Measurements from ENCODE around the gene CDC42EP3.

Gene CDC42EP3

DNA sequence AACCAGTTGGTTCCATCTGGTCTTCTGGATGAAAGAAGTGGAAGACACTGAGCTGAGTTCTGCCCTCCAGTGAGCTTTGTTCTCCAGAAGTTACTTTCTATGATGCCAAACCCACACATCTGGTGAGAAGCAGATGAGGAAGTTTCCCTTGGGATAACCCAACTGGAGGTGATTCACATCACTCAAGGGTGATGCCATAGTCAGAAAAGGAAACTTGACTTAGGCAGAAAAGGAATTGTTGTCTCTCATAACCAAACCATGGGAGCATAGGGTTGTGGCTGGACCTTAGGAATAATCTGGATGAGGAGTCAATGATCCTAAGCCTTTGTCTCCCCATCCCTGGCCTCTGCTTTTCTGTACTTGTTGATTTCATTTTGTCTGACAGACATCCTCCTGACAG is 43.7 kb downstream of the CDC42EP3 start:
- Histone ChIP-seq H3K79me2 (ENCODE audit: insufficient read depth, low read length) (no peaks in the 10 kb centered on the region), H3K4me3 (ENCODE audit: low read depth in 1 of 2, low read length in 2 of 2) (no peak overlapping the region), H3K9ac (ENCODE audit: low read depth, low read length) (no peak overlapping the region), H3K4me2 (ENCODE audit: insufficient read depth, low read length) (no peak overlapping the region), H3K9me3 (ENCODE audit: insufficient read depth, low read length, severe bottlenecking) (no peaks in the 10 kb centered on the region), H2AFZ (ENCODE audit: low read depth, low read length) (no peak overlapping the region), H3K36me3 (ENCODE audit: insufficient read depth, low read length) (no peaks in the 10 kb centered on the region), H4K20me1 (ENCODE audit: insufficient read depth, low read length) (no peaks in the 10 kb centered on the region), H3K27ac (ENCODE audit: low read length) (no peak overlapping the region), H3K27me3 (ENCODE audit: insufficient read depth, low read length, poor library complexity) (no peaks in the 10 kb centered on the region), H3K4me1 (ENCODE audit: insufficient read depth, low read length) (peaks cover 18% of the 10 kb centered on the region)
- ATAC-seq (ENCODE audit: insufficient read depth, low read depth) (no peak), DNase-seq (no peak)
- no peak for TF ChIP-seq EZH2 (IDR thresholded peaks at IDR 0.05; ENCODE audit: borderline replicate concordance, low read depth, low read length, severe bottlenecking)
- TF ChIP-seq, protein P1, sequence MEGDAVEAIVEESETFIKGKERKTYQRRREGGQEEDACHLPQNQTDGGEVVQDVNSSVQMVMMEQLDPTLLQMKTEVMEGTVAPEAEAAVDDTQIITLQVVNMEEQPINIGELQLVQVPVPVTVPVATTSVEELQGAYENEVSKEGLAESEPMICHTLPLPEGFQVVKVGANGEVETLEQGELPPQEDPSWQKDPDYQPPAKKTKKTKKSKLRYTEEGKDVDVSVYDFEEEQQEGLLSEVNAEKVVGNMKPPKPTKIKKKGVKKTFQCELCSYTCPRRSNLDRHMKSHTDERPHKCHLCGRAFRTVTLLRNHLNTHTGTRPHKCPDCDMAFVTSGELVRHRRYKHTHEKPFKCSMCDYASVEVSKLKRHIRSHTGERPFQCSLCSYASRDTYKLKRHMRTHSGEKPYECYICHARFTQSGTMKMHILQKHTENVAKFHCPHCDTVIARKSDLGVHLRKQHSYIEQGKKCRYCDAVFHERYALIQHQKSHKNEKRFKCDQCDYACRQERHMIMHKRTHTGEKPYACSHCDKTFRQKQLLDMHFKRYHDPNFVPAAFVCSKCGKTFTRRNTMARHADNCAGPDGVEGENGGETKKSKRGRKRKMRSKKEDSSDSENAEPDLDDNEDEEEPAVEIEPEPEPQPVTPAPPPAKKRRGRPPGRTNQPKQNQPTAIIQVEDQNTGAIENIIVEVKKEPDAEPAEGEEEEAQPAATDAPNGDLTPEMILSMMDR (IDR thresholded peaks at IDR 0.05; ENCODE audit: borderline replicate concordance, extremely low read depth, low read length, poor library complexity, severe bottlenecking), result no peak

DNA sequence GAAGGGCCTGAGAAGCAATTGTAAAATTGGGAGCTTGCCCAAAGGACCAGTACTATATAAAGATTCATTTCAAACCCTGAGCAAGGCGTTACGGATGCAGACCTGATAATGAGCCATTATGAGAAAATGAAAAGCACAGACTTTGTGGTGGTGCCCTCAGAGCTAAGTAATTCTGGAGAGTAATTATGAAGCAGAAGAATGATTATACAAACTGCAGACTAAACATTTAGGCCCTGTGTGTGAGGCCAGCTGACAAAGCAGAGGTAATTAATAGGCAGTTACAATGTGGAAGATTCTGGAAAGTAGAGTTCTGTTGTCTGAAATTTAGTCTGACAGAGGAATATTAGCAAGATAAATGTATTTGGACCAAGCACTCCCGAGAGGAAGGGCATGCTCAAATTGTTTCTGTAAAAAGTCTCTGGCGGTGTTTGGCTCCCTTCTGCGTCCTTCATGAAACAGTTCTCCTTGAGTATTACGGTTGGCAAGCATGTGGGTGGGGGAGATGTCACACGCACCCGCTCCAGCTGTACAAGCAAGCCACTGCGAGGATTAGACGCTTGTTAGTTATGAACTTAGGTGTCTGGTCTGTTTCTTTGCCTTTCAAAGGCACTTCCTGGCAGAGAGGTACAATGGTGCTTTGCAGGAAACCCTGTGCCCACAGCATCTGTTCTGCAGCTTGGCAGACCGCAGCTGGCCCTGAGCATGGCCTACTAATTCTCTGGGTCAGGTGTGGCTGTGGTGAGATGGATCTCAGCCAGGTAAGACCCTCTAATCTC is 45.5 kb downstream of the CDC42EP3 start:
- Histone ChIP-seq H3K79me2 (ENCODE audit: insufficient read depth, low read length) (no peaks in the 10 kb centered on the region), H3K27me3 (ENCODE audit: insufficient read depth, low read length, poor library complexity) (no peaks in the 10 kb centered on the region), H3K4me3 (ENCODE audit: low read depth in 1 of 2, low read length in 2 of 2) (no peak overlapping the region), H2AFZ (ENCODE audit: low read depth, low read length) (0 out of 2 replicates have a peak overlapping the region, but pooled peaks have one; percentile 0), H3K4me1 (ENCODE audit: insufficient read depth, low read length) (peaks cover 18% of the 10 kb centered on the region), H3K9ac (ENCODE audit: low read depth, low read length) (no peak overlapping the region), H3K9me3 (ENCODE audit: insufficient read depth, low read length, severe bottlenecking) (no peaks in the 10 kb centered on the region), H3K36me3 (ENCODE audit: insufficient read depth, low read length) (no peaks in the 10 kb centered on the region), H3K27ac (ENCODE audit: low read length) (no peak overlapping the region), H3K4me2 (ENCODE audit: insufficient read depth, low read length) (peak overlapping the region; percentile 17; the same call in 1 of the 2 replicates), H4K20me1 (ENCODE audit: insufficient read depth, low read length) (no peaks in the 10 kb centered on the region)
- DNase-seq, result peak; percentile 68
- peak; percentile 97 for ATAC-seq (ENCODE audit: insufficient read depth, low read depth)
- TF ChIP-seq, protein P1 (IDR thresholded peaks at IDR 0.05; ENCODE audit: borderline replicate concordance, extremely low read depth, low read length, poor library complexity, severe bottlenecking), result peak; percentile 10
- TF ChIP-seq EZH2 (IDR thresholded peaks at IDR 0.05; ENCODE audit: borderline replicate concordance, low read depth, low read length, severe bottlenecking), result no peak

DNA sequence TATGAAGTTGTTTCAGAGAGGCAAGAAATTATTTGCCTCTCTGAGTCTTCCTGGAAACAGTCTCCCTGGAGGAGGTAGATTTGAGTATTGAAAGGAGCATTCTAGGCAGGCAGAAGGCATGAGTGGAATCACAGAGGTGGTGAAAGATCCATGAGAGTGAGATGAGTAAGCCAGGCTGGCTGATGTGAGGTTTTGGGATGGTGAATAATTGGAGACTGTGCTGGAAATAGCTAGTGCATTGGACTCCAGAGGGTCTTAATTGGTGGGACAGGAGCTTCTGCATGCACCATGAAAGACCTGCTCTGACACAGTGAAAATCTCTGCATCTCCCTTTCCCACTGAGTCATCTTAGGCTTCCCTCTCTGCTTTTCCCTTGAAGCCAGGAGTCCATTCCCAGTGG is 46.3 kb downstream of the CDC42EP3 start:
- no peak overlapping the region for H3K9ac ChIP-seq (ENCODE audit: low read depth, low read length)
- H3K4me2 ChIP-seq (ENCODE audit: insufficient read depth, low read length), result no peak overlapping the region
- peaks cover 18% of the 10 kb centered on the region for H3K4me1 ChIP-seq (ENCODE audit: insufficient read depth, low read length)
- H3K9me3 ChIP-seq (ENCODE audit: insufficient read depth, low read length, severe bottlenecking), result no peaks in the 10 kb centered on the region
- no peaks in the 10 kb centered on the region for H3K27me3 ChIP-seq (ENCODE audit: insufficient read depth, low read length, poor library complexity)
- TF ChIP-seq, protein P1 (IDR thresholded peaks at IDR 0.05; ENCODE audit: borderline replicate concordance, extremely low read depth, low read length, poor library complexity, severe bottlenecking), result no peak
- ATAC-seq (ENCODE audit: insufficient read depth, low read depth) (no peak), DNase-seq (no peak)
- H3K4me3 ChIP-seq (ENCODE audit: low read depth in 1 of 2, low read length in 2 of 2), result no peak overlapping the region
- no peak overlapping the region for H3K27ac ChIP-seq (ENCODE audit: low read length)
- H4K20me1 ChIP-seq (ENCODE audit: insufficient read depth, low read length), result no peaks in the 10 kb centered on the region
- no peaks in the 10 kb centered on the region for H3K36me3 ChIP-seq (ENCODE audit: insufficient read depth, low read length)
- no peaks in the 10 kb centered on the region for H3K79me2 ChIP-seq (ENCODE audit: insufficient read depth, low read length)
- H2AFZ ChIP-seq (ENCODE audit: low read depth, low read length), result no peak overlapping the region

Data from DND-41 (cell line).